ENCODE data around the gene SELENOS. TPM values are rescaled to one million over a fixed set of nuclear protein-coding genes. Genes with fewer than 3 reads are reported as not detected.

The SELENOS gene
- total RNA-seq = 10 to 100 TPM; 51.8 to 68.1 (median 55.2) TPM

- Mint-ChIP-seq H3K27me3 (ENCODE audit: low read depth) (no peaks in the 10 kb centered on the region), H3K4me1 (ENCODE audit: low read depth) (peaks cover 33% of the 10 kb centered on the region), H3K4me3 (peak within 1 kb of the TSS; percentile 93), H3K9me3 (no peaks in the 10 kb centered on the region), H3K36me3 (ENCODE audit: insufficient read depth) (peaks cover 40% of the 10 kb centered on the region)
- DNase-seq (peak; percentile 87), ATAC-seq (peak; percentile 96)
These were observed at the start of gene SELENOS for GRCh38 chr15:101277038-101277822. SELENOS (minus strand) TSS chr15:101277485; CDS start chr15:101277417, 68 bp downstream.

GRCh38 chr15:101326462-101327146, 49.3 kb upstream of the SELENOS start:
- ATAC-seq (no peak), DNase-seq (no peak)
- Mint-ChIP-seq H3K9me3 (no peaks in the 10 kb centered on the region), H3K27me3 (ENCODE audit: low read depth) (peaks cover 27% of the 10 kb centered on the region), H3K36me3 (ENCODE audit: insufficient read depth) (no peaks in the 10 kb centered on the region), H3K4me1 (ENCODE audit: low read depth) (no peaks in the 10 kb centered on the region), H3K4me3 (no peak overlapping the region)

- Mint-ChIP-seq H3K4me1 (ENCODE audit: low read depth) (peaks cover 3% of the 10 kb centered on the region), H3K9me3 (no peaks in the 10 kb centered on the region), H3K27me3 (ENCODE audit: low read depth) (peaks cover 27% of the 10 kb centered on the region), H3K36me3 (ENCODE audit: insufficient read depth) (no peaks in the 10 kb centered on the region), H3K4me3 (no peak overlapping the region)
- no peak for ATAC-seq
- DNase-seq = no peak
These were observed 48.7 kb upstream of the SELENOS start for GRCh38 chr15:101326026-101326315.

- DNase-seq = no peak
- peaks cover 9% of the 10 kb centered on the region for H3K4me1 Mint-ChIP-seq (ENCODE audit: low read depth)
These were observed 48.2 kb upstream of the SELENOS start for GRCh38 chr15:101325263-101326025.

GRCh38 chr15:101324524-101325177, 47.4 kb upstream of the SELENOS start:
- H3K36me3 Mint-ChIP-seq (ENCODE audit: insufficient read depth) = no peaks in the 10 kb centered on the region
- ATAC-seq (no peak), DNase-seq (no peak)
- H3K4me1 Mint-ChIP-seq (ENCODE audit: low read depth) = peaks cover 12% of the 10 kb centered on the region
- peaks cover 23% of the 10 kb centered on the region for H3K27me3 Mint-ChIP-seq (ENCODE audit: low read depth)
- H3K9me3 Mint-ChIP-seq = no peaks in the 10 kb centered on the region
- H3K4me3 Mint-ChIP-seq = no peak overlapping the region

More at GRCh38 chr15:101325263-101326025, 48.2 kb upstream of the SELENOS start:
- H3K27me3 Mint-ChIP-seq (ENCODE audit: low read depth) = peaks cover 26% of the 10 kb centered on the region
- no peaks in the 10 kb centered on the region for H3K9me3 Mint-ChIP-seq
- no peak for ATAC-seq
- no peaks in the 10 kb centered on the region for H3K36me3 Mint-ChIP-seq (ENCODE audit: insufficient read depth)
- H3K4me3 Mint-ChIP-seq = no peak overlapping the region

- Mint-ChIP-seq H3K4me3 (no peak overlapping the region), H3K4me1 (ENCODE audit: low read depth) (peaks cover 12% of the 10 kb centered on the region), H3K36me3 (ENCODE audit: insufficient read depth) (no peaks in the 10 kb centered on the region), H3K27me3 (ENCODE audit: low read depth) (peaks cover 23% of the 10 kb centered on the region), H3K9me3 (no peaks in the 10 kb centered on the region)
- DNase-seq = no peak
- ATAC-seq = no peak
These were observed 46.7 kb upstream of the SELENOS start for GRCh38 chr15:101323793-101324523.

- Mint-ChIP-seq H3K36me3 (ENCODE audit: insufficient read depth) (no peaks in the 10 kb centered on the region), H3K27me3 (ENCODE audit: low read depth) (peaks cover 19% of the 10 kb centered on the region), H3K4me3 (no peak overlapping the region), H3K9me3 (no peaks in the 10 kb centered on the region), H3K4me1 (ENCODE audit: low read depth) (peaks cover 12% of the 10 kb centered on the region)
- DNase-seq (no peak), ATAC-seq (no peak)
These were observed 45.7 kb upstream of the SELENOS start for GRCh38 chr15:101322854-101323477.

GRCh38 chr15:101322016-101322695, 44.9 kb upstream of the SELENOS start:
- peaks cover 12% of the 10 kb centered on the region for H3K4me1 Mint-ChIP-seq (ENCODE audit: low read depth)
- peaks cover 15% of the 10 kb centered on the region for H3K27me3 Mint-ChIP-seq (ENCODE audit: low read depth)
- H3K36me3 Mint-ChIP-seq (ENCODE audit: insufficient read depth) = no peaks in the 10 kb centered on the region

GRCh38 chr15:101320501-101321052, 43.3 kb upstream of the SELENOS start:
- no peaks in the 10 kb centered on the region for H3K9me3 Mint-ChIP-seq
- DNase-seq (peak; percentile 19), ATAC-seq (peak; percentile 92 to 95)
- H3K4me1 Mint-ChIP-seq (ENCODE audit: low read depth) = peaks cover 12% of the 10 kb centered on the region
- H3K36me3 Mint-ChIP-seq (ENCODE audit: insufficient read depth) = no peaks in the 10 kb centered on the region
- H3K27me3 Mint-ChIP-seq (ENCODE audit: low read depth) = peaks cover 6% of the 10 kb centered on the region
- peak overlapping the region; percentile 78 for H3K4me3 Mint-ChIP-seq

More at GRCh38 chr15:101322016-101322695, 44.9 kb upstream of the SELENOS start:
- no peak for DNase-seq
- Mint-ChIP-seq H3K9me3 (no peaks in the 10 kb centered on the region), H3K4me3 (no peak overlapping the region)
- no peak for ATAC-seq

- Mint-ChIP-seq H3K9me3 (no peaks in the 10 kb centered on the region), H3K4me3 (no peak overlapping the region), H3K36me3 (ENCODE audit: insufficient read depth) (no peaks in the 10 kb centered on the region), H3K27me3 (ENCODE audit: low read depth) (peaks cover 7% of the 10 kb centered on the region), H3K4me1 (ENCODE audit: low read depth) (peaks cover 12% of the 10 kb centered on the region)
- DNase-seq = no peak
- no peak for ATAC-seq
These were observed 41.6 kb upstream of the SELENOS start for GRCh38 chr15:101318839-101319238.

GRCh38 chr15:101318147-101318819, 41.0 kb upstream of the SELENOS start:
- no peak for DNase-seq
- Mint-ChIP-seq H3K9me3 (no peaks in the 10 kb centered on the region), H3K36me3 (ENCODE audit: insufficient read depth) (no peaks in the 10 kb centered on the region), H3K4me3 (no peak overlapping the region), H3K4me1 (ENCODE audit: low read depth) (peaks cover 12% of the 10 kb centered on the region), H3K27me3 (ENCODE audit: low read depth) (peaks cover 8% of the 10 kb centered on the region)
- no peak for ATAC-seq

GRCh38 chr15:101317336-101317872, 40.1 kb upstream of the SELENOS start:
- no peak for DNase-seq
- Mint-ChIP-seq H3K4me3 (no peak overlapping the region), H3K4me1 (ENCODE audit: low read depth) (peaks cover 12% of the 10 kb centered on the region), H3K27me3 (ENCODE audit: low read depth) (peaks cover 8% of the 10 kb centered on the region), H3K36me3 (ENCODE audit: insufficient read depth) (no peaks in the 10 kb centered on the region), H3K9me3 (no peaks in the 10 kb centered on the region)
- no peak for ATAC-seq
